HG02571 (cell line): ENCODE measurements around the gene ITIH5.

Experiments used
- ATAC-seq: cut with Tn5 transposase; IDR thresholded peaks from one replicate; pipeline ENCODE4 v1.9.1; 2021; ENCODE audit warnings: mild to moderate bottlenecking, moderate library complexity; ENCODE audit not compliant: unreplicated experiment

Gene ITIH5

DNA sequence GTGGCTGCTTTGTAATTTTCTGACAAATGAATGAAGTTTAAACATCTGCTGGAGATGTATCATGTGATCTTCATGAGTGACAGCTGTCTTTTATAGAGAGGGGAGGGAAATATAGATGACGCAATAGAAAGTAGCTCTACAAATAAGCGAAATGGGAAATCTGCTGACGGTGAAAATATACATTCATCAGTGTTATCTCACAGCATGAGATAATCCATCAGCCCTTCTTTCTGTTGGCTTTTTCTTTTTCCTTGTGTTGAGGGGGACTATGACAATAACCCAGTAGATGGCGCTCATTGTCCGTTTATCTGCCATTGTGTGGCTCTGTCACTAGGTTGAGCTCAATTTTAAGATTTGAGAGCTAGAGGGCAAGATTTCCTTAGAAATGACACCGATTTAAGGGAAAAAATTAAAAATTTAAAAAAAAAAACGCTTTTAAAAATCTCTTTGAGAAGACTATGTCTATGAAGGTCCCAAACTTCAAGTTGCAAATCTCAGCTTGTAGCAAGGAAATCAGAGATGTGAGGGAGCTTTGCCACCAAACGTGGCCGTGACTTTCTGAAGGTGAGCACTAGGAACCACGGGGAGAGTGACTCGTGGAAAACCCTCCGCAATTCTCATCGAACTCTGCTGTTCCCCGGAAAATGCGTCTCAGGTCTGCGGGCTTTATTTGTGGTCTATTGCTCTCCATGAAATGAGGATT lies 141.3 kb downstream of the ITIH5 start:
- no peak for ATAC-seq

DNA sequence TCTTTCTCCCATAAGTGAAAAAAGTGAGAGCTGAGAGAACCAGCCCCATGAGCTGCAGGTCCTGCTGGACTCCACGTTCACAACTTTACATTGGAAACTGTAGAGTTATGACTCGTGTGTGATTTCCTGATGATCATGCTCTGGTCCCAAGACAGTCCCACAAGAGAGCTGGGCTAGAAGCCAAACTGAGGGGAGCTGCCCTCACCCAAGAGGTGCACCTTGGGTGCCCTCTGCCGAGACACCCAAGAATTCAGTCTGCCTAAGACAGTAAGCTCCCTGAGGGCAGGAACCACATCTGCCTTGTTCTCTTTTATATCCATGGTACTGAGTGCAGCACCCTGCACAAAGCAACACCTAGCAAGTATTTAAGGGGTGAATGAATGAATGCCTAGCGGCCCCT lies 143.1 kb downstream of the ITIH5 start:
- ATAC-seq = no peak

DNA sequence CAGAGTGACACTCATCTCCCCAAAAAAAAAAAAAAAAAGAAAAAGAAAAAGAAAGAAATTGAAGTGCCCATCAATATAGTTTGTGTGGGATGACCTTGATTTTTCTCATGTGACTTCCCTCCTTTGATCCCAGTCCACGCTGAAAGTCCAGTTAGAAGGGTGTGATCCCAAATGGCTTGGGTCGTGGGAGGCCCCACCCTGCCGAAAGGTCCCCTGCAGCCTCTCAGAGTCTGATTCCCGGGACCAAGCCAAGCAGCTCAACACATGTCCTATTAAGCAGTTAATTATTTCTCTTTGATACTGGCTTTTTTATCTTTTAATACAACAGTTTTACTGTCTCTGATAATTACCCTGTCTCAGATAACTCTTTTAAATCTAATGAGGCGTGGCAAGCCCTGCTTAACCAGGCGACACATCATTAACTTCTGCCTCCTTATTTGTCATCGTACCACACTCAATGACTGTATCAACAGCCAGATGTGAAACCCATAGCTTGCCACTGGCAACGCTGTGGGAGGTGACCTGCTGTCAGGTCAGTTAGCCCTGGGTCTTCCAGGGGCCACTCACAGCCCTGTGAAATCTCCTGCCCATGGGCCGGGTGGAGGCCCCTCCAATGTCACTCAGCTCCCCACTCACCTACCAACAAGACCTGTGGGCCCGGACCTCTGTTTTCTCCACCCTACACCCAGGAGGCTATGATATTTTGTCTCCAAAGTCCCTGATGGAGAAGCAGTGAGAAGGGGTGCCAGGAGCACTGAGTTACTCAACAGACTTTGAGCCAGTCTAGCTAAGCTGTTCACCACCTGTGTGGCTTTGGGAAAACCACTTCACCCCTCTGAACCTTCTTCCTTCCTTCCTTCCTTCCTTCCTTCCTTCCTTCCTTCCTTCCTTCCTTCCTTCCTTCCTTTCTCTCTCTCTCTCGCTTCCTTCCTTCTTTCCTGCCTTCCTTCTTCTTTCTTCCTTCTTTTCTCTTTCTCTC lies 146.0 kb downstream of the ITIH5 start:
- no peak for ATAC-seq

DNA sequence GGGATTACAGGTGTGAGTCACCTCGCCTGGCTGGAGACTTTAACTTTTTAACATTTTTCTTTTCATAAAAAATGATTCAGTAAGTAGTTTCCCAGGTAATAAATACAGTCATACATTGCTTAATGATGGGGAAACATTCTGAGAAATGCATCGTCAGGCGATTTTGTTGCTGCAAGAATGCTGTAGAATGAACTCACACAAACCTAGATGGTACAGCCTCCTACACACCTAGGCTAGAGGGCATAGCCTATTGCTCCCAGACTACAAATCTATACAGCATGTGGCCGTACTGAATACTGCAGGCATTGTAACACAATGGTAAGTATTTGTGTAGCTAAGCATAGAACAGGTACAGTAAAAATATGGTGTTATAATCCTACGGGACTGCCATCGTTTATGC lies 147.4 kb downstream of the ITIH5 start:
- ATAC-seq = no peak

DNA sequence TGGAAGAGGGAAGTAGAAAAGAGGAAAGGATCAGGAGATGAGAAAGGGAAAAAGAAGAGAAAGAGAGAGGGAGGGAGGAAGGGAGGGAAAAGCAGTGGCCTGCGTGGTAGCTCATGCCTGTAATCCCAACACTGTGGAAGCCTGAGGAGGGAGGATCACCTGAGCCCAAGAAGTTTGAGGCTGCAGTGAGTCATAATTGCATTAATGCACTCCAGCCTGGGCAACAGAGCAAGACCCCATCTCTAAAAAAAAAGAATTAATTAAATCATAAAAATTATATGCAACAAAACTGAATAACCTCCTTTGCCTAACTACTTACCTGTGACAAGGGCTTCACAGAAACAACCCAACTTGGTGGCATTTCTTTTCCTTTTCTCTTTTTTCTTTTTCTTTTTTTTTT lies 148.1 kb downstream of the ITIH5 start:
- ATAC-seq = no peak

DNA sequence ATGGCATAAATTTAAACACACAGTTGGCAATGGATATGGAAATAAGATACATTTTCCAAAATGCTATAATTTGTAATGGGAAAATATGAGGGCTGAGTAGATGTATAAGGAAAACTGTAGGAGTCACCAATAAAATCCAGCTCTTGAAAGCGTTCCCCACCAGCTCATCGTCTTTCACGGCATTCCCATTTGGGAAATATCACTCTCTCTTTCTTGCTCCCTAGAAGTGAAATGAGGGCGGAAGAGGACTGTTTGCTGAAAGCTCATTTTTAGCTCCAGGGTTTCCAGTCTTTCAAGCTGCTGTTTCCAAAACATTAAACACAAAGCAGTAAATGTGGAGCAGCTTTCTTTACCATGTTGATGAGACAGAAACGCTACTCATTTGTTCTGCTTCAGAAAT lies 151.3 kb downstream of the ITIH5 start:
- no peak for ATAC-seq

DNA sequence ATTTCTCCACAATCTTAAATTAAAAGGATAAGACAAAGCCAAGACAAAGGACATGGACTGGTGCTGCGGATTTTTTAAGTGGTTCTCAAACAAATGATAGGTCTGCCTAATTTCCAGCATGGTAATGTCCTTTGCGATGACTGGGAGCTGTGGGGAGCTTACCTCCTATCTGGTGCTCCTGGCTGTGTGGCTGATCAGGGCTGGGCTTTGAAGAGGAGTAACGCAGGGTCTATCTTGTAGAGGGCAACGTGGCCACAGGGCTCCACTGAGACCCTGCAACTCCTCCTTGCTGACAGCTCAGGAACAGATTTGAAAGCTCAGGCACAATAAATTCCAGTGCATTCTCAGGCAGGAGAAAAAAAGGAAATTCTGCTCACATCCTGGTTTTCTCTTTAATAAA lies 152.8 kb downstream of the ITIH5 start:
- no peak for ATAC-seq

DNA sequence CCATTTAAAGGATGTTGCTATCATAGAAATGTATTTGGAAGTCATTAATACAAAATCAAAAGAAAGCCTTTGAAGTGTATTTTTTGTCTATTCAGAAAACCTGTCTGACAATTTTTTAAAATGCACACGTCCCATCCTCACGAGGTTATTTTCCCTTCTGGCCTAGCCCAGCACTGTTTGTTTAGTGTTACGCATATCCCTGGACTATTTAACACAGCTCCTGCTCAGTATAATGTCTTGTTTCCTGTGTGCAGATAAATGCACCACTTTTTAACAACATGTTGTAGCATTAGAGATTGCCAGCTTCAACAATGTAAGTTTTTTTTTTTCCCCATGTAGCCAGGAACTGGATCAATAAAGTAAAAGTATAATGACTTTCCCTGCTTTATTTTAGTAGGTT lies 153.3 kb downstream of the ITIH5 start:
- ATAC-seq = no peak

DNA sequence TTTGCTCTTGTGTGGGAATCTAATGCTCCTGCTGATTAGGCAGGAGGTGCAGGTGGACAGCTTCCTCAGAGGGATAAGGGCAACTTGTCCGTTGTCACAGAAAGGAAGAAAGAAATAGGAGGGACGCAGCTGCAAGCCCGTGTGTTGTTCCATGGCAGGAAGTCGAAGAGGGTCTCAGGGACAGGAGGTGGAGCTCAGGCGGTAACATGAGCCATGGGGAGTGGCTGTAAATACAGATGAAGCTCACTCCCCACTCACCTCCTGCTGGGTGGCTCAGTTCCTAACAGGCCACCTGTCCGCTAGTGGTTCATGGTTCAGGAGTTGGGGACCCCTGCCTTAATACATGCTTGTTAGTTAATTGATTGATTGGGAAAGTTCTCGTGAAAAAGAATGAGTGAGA lies 154.3 kb downstream of the ITIH5 start:
- ATAC-seq = no peak

DNA sequence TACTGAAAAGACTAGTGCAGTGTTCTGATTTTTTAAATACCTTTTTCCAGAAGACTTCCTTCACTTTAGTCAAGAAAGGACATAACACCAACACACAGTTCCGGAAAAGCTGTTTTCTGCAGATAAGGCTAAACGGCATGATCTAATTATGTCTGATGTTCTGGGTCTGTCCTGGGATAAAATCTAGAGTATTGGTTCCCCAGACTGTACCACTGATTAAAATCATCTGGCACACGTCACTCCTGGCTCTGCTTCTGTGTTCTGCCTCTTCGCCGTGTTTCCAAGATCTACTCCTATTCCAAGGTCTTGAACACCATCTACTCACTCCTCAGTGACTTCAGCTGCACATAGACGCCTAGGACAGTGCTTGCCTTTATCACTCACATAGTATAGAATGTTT lies 155.2 kb downstream of the ITIH5 start:
- no peak for ATAC-seq
